Measurements from ENCODE around the gene SS18L1.

SS18L1 gene

DNA sequence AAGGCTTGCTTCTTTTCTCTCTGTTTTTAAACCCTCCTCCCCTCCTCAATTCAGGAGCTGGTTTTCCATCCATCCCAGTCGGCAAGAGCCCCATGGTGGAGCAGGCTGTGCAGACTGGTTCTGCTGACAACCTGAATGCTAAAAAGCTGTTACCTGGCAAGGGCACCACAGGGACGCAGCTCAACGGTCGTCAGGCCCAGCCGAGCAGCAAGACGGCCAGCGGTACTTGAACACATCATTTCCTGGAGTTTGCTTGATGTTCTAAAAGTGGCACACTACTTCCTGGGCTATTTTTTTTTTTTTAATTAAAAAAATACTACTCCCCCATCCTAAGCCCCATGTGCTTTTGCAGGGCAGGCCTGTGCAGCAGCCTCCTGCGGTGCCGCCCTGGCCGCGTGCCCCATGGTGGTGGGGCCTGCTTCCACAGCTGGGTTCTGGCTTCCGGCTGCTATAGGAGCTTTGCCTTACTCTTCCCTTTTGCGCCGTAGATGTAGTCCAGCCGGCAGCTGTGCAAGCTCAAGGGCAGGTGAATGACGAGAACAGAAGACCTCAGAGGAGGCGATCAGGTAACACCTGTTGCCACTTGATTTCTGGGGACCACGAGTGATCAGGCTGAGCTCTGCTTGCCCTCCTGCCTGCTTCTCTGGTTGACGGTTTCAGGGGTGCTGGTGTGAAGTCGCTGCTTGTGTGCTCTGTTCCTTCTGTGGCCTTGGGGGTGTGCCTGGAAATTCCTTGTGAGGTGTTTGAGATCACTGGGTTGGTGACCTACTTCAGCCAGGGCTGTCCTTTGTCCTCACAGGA lies 13.6 kb upstream of the SS18L1 start:
- no peak overlapping the region for H3K27ac ChIP-seq
- TF ChIP-seq, protein P1, sequence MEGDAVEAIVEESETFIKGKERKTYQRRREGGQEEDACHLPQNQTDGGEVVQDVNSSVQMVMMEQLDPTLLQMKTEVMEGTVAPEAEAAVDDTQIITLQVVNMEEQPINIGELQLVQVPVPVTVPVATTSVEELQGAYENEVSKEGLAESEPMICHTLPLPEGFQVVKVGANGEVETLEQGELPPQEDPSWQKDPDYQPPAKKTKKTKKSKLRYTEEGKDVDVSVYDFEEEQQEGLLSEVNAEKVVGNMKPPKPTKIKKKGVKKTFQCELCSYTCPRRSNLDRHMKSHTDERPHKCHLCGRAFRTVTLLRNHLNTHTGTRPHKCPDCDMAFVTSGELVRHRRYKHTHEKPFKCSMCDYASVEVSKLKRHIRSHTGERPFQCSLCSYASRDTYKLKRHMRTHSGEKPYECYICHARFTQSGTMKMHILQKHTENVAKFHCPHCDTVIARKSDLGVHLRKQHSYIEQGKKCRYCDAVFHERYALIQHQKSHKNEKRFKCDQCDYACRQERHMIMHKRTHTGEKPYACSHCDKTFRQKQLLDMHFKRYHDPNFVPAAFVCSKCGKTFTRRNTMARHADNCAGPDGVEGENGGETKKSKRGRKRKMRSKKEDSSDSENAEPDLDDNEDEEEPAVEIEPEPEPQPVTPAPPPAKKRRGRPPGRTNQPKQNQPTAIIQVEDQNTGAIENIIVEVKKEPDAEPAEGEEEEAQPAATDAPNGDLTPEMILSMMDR (conservative IDR thresholded peaks at IDR 0.05) = no peak
- no peak for TF ChIP-seq ZFX (IDR thresholded peaks at IDR 0.05)

DNA sequence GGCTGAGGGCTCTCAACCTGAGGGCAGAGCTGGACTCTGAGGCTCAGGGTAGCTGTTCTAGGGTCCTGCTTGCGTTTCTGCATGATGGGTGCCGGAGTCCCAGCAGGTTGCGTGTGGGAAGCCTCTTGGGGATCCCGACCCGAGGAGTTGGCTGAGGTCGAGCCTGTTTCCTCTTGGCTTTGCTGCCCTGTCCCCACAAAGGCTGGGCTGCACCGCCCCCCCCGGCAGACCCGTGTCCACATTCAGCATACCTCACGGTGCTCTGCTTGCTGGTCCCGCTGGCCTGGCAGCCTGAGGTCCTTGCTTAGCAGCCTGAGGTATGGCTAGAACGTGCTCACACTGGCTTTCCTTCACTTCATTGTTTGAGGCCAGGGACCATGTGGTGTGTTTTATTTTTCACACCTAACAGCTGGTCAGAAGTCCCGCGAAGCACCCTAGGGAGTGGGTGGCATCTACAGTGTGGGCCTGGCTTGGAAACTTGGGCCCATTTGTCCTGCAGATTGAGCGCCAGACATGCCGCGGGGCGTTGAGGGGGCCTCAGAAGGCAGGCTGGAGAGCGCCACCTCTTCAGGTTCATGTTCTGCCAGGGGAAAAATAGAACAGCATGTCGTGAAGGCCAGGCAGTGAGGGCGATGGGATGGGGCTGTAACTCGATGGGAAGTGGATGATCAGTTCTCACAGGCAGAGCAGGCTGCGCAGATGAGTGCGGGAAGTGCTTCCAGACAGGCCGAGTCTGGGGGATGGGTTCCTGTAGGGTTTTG lies 11.8 kb upstream of the SS18L1 start:
- no peak overlapping the region for H3K27ac ChIP-seq
- TF ChIP-seq, protein P1 (conservative IDR thresholded peaks at IDR 0.05) = no peak
- TF ChIP-seq ZFX (IDR thresholded peaks at IDR 0.05) = no peak

DNA sequence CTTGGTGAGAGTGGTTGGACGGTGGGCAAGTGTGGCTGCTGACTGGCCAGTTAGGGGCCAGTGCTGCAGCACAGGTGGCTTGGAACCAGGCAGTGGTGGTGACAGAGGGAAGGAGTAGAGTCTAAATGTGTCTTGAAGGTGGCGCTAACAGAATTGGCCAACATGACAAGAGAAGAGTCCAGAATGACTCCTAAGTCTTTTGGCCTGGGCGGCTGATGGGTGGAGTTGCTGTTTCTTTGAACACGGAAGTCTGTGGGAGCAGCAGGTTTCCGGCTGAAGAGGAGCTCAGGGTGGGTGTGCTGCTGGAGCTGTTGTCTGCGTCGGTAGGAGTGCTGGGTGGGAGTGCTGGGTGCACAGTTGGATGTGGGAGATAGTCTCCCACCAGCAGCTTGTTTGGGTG lies 11.1 kb upstream of the SS18L1 start:
- TF ChIP-seq ZFX (IDR thresholded peaks at IDR 0.05) = no peak
- TF ChIP-seq, protein P1 (conservative IDR thresholded peaks at IDR 0.05) = no peak
- no peak overlapping the region for H3K27ac ChIP-seq

GRCh38 chr20:62133051-62133845 lies 10.3 kb upstream of the SS18L1 start:
- TF ChIP-seq, protein P1 (conservative IDR thresholded peaks at IDR 0.05) = no peak
- no peak for TF ChIP-seq ZFX (IDR thresholded peaks at IDR 0.05)
- H3K27ac ChIP-seq = no peak overlapping the region

- TF ChIP-seq, protein P1 (conservative IDR thresholded peaks at IDR 0.05) = no peak
- no peak for TF ChIP-seq ZFX (IDR thresholded peaks at IDR 0.05)
- H3K27ac ChIP-seq = no peak overlapping the region
Observed at GRCh38 chr20:62133864-62134263, 9.7 kb upstream of the SS18L1 start.

DNA sequence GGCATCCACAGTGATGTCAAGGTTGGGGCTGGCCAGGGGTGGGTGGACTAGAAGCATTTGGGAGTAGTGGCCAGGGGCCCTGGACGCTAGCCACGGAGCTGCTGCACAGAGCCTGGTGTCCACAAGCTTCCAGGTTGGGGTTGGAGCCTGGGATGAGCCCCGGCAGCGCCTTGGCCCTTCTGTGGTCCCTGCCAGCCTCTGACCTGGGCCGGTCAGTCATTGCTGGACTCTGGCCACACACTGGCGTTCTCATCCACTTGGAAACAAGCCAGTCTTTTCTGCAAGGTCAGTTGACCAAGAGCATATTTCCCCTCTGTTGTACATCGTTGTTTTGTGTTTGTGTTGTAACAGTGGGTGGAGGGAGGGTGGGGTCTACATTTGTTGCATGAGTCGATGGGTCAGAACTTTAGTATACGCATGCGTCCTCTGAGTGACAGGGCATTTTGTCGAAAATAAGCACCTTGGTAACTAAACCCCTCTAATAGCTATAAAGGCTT lies 8.8 kb upstream of the SS18L1 start:
- H3K27ac ChIP-seq = no peak overlapping the region

More for the DNA sequence above, 8.8 kb upstream of the SS18L1 start:
- TF ChIP-seq ZFX (IDR thresholded peaks at IDR 0.05) = no peak
- TF ChIP-seq, protein P1 (conservative IDR thresholded peaks at IDR 0.05) = no peak

All from C4-2B (cell line).